HG02623 (cell line): ENCODE measurements around the gene PCDHGB3.

Source experiments
- ATAC-seq: cut with Tn5 transposase; IDR thresholded peaks from one replicate; pipeline ENCODE4 v1.9.1; 2021; ENCODE audit warnings: moderate library complexity; ENCODE audit not compliant: unreplicated experiment

Gene PCDHGB3

DNA sequence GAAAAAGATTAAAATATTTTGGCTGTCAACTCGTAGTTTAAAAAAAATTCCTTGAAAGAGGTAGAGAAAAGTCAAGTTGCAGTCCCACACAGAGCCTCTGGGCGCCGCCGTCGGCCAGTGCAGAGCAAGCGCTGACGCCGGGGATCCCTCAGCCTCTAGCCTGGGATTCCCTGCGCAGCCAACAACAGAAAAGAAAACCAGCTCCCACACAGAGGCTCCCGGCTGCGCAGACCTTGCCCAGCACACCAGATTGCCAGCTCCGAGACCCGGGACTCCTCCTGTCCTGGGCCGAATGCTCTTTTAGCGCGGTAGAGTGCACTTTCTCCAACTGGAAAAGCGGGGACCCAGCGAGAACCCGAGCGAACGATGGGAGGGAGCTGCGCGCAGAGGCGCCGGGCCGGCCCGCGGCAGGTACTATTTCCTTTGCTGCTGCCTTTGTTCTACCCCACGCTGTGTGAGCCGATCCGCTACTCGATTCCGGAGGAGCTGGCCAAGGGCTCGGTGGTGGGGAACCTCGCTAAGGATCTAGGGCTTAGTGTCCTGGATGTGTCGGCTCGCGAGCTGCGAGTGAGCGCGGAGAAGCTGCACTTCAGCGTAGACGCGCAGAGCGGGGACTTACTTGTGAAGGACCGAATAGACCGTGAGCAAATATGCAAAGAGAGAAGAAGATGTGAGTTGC lies 47.6 kb downstream of the PCDHGB3 start, which contains the start of gene PCDHGB7:
PCDHGB7 (plus strand) TSS at position 184 of the 679 bp plus-strand sequence; CDS start at position 367, 183 bp downstream.
- peak; percentile 76 for ATAC-seq

GRCh38 chr5:141419074-141419880 lies 49.2 kb downstream of the PCDHGB3 start:
- ATAC-seq, result no peak

DNA sequence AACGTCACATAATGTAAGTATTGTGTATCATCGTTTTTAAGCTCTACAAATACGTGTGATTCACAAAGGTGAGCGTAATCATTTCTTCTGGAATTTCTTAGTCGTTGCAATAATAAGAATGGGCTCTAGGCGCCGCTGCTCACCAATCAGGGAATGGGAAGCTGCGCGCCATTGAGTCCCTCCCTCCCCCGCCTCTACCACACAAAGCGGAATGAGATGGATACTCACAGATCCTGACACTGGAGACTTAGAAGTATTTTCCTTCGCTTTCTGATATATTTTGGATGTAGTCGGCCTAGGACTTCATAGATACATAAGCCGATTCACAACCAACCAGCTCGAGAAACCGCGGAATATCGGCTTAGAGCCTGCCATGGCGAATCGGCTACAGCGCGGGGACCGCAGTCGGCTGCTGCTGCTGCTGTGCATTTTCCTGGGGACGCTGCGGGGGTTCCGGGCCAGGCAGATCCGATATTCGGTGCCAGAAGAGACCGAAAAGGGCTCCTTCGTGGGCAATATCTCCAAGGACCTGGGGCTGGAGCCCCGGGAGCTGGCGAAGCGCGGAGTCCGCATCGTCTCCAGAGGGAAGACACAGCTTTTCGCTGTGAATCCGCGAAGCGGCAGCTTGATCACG lies 50.9 kb downstream of the PCDHGB3 start, which contains the start of gene PCDHGA11:
PCDHGA11 (plus strand) TSS at position 197 of the 634 bp plus-strand sequence; CDS start at position 374, 177 bp downstream.
- ATAC-seq, result no peak

GRCh38 chr5:141421489-141421855 lies 51.4 kb downstream of the PCDHGB3 start:
- ATAC-seq, result no peak
